ENCODE measurements around the gene PANX2. TPM values are rescaled to one million over a fixed set of nuclear protein-coding genes. Genes with fewer than 3 reads are reported as not detected.

The PANX2 gene
- total and polyA plus RNA-seq, 2 experiments from 2014 or later: 2.8 to 5.1 TPM

DNA sequence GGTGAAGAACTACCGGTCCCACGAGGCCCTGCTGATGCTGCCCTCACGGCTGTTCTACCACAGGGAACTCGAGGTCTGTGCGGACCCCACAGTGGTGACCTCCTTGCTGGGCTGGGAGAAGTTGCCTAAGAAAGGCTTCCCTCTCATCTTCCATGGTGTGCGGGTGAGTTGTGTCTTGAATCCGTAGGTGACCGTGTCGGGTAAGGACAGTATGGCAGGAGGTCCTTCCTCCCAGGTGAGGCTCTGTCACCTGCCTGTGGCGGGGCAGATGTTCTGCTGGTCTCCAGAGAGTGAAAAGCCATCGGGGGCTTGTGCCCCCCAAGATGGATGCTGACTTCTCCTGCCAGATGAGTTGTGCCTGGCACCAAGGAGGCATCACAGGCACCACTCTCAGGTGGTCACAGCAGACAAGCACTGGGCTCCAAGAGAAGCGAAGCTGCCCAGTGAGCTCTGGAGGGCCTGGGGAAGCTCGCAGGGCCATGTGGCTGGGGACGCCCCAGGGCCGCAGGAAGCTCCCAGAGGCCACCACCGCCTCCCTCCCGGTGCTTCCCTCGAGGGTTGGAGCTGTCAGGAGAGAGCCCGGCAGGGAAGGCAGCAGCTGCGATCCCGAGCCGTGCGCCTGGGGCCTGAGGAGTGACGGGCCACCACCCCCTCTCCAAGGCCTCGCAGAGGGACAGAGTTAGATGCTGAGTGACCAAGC is 17.3 kb upstream of the PANX2 start (continued):
- TF ChIP-seq, protein P1, sequence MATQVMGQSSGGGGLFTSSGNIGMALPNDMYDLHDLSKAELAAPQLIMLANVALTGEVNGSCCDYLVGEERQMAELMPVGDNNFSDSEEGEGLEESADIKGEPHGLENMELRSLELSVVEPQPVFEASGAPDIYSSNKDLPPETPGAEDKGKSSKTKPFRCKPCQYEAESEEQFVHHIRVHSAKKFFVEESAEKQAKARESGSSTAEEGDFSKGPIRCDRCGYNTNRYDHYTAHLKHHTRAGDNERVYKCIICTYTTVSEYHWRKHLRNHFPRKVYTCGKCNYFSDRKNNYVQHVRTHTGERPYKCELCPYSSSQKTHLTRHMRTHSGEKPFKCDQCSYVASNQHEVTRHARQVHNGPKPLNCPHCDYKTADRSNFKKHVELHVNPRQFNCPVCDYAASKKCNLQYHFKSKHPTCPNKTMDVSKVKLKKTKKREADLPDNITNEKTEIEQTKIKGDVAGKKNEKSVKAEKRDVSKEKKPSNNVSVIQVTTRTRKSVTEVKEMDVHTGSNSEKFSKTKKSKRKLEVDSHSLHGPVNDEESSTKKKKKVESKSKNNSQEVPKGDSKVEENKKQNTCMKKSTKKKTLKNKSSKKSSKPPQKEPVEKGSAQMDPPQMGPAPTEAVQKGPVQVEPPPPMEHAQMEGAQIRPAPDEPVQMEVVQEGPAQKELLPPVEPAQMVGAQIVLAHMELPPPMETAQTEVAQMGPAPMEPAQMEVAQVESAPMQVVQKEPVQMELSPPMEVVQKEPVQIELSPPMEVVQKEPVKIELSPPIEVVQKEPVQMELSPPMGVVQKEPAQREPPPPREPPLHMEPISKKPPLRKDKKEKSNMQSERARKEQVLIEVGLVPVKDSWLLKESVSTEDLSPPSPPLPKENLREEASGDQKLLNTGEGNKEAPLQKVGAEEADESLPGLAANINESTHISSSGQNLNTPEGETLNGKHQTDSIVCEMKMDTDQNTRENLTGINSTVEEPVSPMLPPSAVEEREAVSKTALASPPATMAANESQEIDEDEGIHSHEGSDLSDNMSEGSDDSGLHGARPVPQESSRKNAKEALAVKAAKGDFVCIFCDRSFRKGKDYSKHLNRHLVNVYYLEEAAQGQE (IDR thresholded peaks at IDR 0.05; ENCODE audit: unreplicated experiment): no peak
- TF ChIP-seq ZNF114 (CRISPR knock-in tag; IDR thresholded peaks at IDR 0.05) (no peak), ZNF462 (CRISPR knock-in tag; IDR thresholded peaks at IDR 0.05) (no peak), EZH2phosphoT487 (IDR thresholded peaks at IDR 0.05; ENCODE audit: unreplicated experiment) (no peak), STAT1 (IDR thresholded peaks at IDR 0.05; ENCODE audit: unreplicated experiment) (no peak)
